DND-41 (cell line): ENCODE measurements around the gene CCDC38.

Source experiments
- EZH2 ChIP-seq: IDR thresholded peaks from 3 replicates; pipeline ENCODE4 v1.6.1; 2012; ENCODE audit warnings: borderline replicate concordance, low read depth, mild to moderate bottlenecking, moderate library complexity, low read length, inconsistent platforms; ENCODE audit not compliant: severe bottlenecking
- TF ChIP-seq, protein P1 (sequence below): IDR thresholded peaks from 2 replicates; pipeline ENCODE4 v1.5.1; 2012; ENCODE audit warnings: borderline replicate concordance, low read length, moderate library complexity, mild to moderate bottlenecking; ENCODE audit not compliant: poor library complexity, severe bottlenecking; ENCODE audit errors: extremely low read depth

DNA sequence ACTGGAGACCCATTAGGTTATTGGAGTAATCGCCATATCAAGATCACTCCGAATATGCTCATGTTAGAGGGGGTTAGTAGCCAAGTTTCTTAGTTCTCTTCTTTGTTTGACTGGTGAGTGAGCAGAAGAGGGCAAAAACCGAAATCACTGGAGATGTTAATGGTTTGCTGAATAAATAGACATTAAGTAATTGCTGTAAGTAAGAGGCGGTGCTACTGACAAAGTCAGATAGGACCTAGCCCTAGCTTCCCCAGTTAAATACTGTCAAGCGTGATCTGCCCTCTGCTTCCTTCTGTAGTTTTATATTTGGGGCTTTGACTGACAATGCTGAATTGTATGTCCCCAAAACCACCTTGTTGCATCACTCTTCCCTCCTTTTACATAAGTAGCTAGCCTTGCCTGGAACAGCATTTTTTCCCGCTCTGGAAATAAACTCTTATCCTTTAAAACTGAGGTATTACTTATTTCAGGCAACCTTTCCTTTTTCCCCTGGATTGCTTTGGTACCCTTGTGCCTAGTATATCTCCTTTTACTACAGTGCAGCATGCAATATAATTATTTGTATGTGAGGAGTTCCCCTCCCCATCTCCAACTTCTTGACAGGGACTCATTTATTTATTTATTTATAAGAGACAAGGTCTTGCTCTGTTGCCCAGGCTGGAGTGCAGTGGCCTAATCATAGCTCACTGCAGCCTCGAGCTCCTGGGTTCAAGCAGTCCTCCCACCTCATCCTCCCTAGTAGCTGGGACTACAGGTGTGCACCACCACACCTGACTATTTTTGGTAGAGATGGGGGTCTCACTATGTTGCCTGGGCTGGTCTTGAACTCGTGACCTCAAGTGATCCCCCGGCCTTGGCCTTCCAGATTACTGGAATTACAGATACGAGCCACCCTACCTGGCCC lies 82.2 kb downstream of the CCDC38 start:
- TF ChIP-seq, protein P1, sequence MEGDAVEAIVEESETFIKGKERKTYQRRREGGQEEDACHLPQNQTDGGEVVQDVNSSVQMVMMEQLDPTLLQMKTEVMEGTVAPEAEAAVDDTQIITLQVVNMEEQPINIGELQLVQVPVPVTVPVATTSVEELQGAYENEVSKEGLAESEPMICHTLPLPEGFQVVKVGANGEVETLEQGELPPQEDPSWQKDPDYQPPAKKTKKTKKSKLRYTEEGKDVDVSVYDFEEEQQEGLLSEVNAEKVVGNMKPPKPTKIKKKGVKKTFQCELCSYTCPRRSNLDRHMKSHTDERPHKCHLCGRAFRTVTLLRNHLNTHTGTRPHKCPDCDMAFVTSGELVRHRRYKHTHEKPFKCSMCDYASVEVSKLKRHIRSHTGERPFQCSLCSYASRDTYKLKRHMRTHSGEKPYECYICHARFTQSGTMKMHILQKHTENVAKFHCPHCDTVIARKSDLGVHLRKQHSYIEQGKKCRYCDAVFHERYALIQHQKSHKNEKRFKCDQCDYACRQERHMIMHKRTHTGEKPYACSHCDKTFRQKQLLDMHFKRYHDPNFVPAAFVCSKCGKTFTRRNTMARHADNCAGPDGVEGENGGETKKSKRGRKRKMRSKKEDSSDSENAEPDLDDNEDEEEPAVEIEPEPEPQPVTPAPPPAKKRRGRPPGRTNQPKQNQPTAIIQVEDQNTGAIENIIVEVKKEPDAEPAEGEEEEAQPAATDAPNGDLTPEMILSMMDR, result no peak
- TF ChIP-seq EZH2, result no peak
